K562 (cell line): ENCODE measurements around the gene ATXN7L1. TPM values are rescaled to one million over a fixed set of nuclear protein-coding genes. Genes with fewer than 3 reads are reported as not detected.

Experiments
- ATAC-seq: fragments of 200-7000 bp; cut with Tn5 transposase; 3 replicates; pipeline ENCODE4 v1.9.1; 2020; ENCODE audit warnings: moderate library complexity
- BruUV-seq: library from RNA; stranded (reverse); fragments of 400-500 nt; replicated peaks from 2 replicates; lab custom pipeline; 2021; lab: Mats Ljungman, UMichigan
- CTCF ChIA-PET: fragments of 300-600 bp; formaldehyde crosslinking; extraction: SDS; loops from one replicate; lab custom pipeline; 2021; ENCODE audit warnings: low intra/inter-chr PET ratio; lab: Yijun Ruan, JAX
- POLR2A ChIA-PET: fragments of 300-600, 350-650 bp; sonication (Branson Sonifier 250); formaldehyde crosslinking; extraction: SDS; loops from one replicate; lab custom pipeline; 2021; ENCODE audit warnings: antibody characterized with exemption, inconsistent platforms; lab: Yijun Ruan, JAX
- DNase-seq, 4 experiments: peaks; one replicate each; pipeline versions ENCODE4 v3.0.0 to v3.0.0-alpha.2; 2011 to 2018; ENCODE audit warnings: low spot score in 3 of 4, mixed read lengths in 3 of 4; ENCODE audit errors: extremely low read depth in 1 of 4
- FAIRE-seq: peaks from 2 replicates; lab custom pipeline; 2011; peaks lifted over from hg19 to GRCh38; lab: Jason Lieb, UNC
- H2AFZ ChIP-seq: 2 replicates; pipeline ENCODE4 v1.6.0; 2011; ENCODE audit warnings: low read depth, low read length, control low read depth, inconsistent platforms
- H3K27ac ChIP-seq: fragments of 200-600 bp; 3 replicates; pipeline ENCODE4 v1.8.0; 2011; ENCODE audit warnings: low read depth, mild to moderate bottlenecking, control low read depth, inconsistent platforms, low read length, moderate library complexity, mixed read lengths; ENCODE audit errors: extremely low read depth
- H3K27me3 ChIP-seq, 2 experiments: fragments of 300-600 bp in 1 of 2; 2 replicates in 1 of 2; 3 replicates in 1 of 2; pipeline versions ENCODE4 v1.6.0 to v1.8.0; 2011; ENCODE audit warnings: inconsistent platforms in 2 of 2, low read length in 2 of 2, mild to moderate bottlenecking in 1 of 2, mixed read lengths in 1 of 2, moderate library complexity in 1 of 2; ENCODE audit not compliant: control insufficient read depth in 2 of 2, insufficient read depth in 2 of 2
- H3K36me3 ChIP-seq: fragments of 300-600 bp; 3 replicates; pipeline ENCODE4 v1.8.0; 2011; ENCODE audit warnings: mild to moderate bottlenecking, low read length, inconsistent platforms; ENCODE audit not compliant: control insufficient read depth, insufficient read depth
- H3K4me1 ChIP-seq, 2 experiments: fragments of 200-600 bp in 1 of 2; replicated peaks in 1 of 2; 2 replicates in 1 of 2; 3 replicates in 1 of 2; pipeline versions ENCODE4 v1.5.1 to v1.8.0; 2011; ENCODE audit warnings: inconsistent platforms in 2 of 2, low read length in 2 of 2, mild to moderate bottlenecking in 1 of 2, mixed read lengths in 1 of 2, moderate library complexity in 1 of 2; ENCODE audit not compliant: control insufficient read depth in 2 of 2, insufficient read depth in 2 of 2
- H3K4me2 ChIP-seq: 2 replicates; pipeline ENCODE4 v1.6.1; 2011; ENCODE audit warnings: low read length, control low read depth, inconsistent platforms, mixed read lengths; ENCODE audit not compliant: insufficient read depth
- H3K4me3 ChIP-seq: fragments of 200-600 bp; sonication (generic), shearing (Covaris generic); 2 replicates; pipeline ENCODE4 v1.5.1; 2016; ENCODE audit warnings: control low read depth, inconsistent platforms
- H3K79me2 ChIP-seq: fragments of 200-600 bp; 3 replicates; pipeline ENCODE4 v1.8.0; 2011; ENCODE audit warnings: low read length, inconsistent platforms; ENCODE audit not compliant: control insufficient read depth, insufficient read depth
- H3K9ac ChIP-seq, 2 experiments: 2 replicates each; pipeline versions ENCODE4 v1.6.0 to v1.6.1; 2011; ENCODE audit warnings: low read depth in 2 of 2, low read length in 2 of 2, control low read depth in 1 of 2, inconsistent platforms in 1 of 2, mild to moderate bottlenecking in 1 of 2, mixed read lengths in 1 of 2; ENCODE audit not compliant: insufficient read depth in 1 of 2
- H3K9me1 ChIP-seq: one replicate; pipeline ENCODE4 v1.6.0; 2011; ENCODE audit warnings: inconsistent platforms, mild to moderate bottlenecking, low read length, moderate library complexity; ENCODE audit not compliant: control insufficient read depth, insufficient read depth
- H3K9me3 ChIP-seq: replicated peaks from 2 replicates; pipeline ENCODE4 v1.5.1; 2011; ENCODE audit warnings: low read depth, low read length, inconsistent platforms; ENCODE audit not compliant: control insufficient read depth, insufficient read depth
- H4K20me1 ChIP-seq: replicated peaks from 2 replicates; pipeline ENCODE4 v1.6.1; 2011; ENCODE audit warnings: low read length, inconsistent platforms, mixed read lengths; ENCODE audit not compliant: control insufficient read depth, insufficient read depth
- CBFA2T3 ChIP-seq: fragments of 450-650 bp; IDR thresholded peaks from 2 replicates; pipeline ENCODE4 v1.6.1; 2017
- FOXM1 ChIP-seq, 2 experiments: fragments of 450-650 bp in 1 of 2; sonication (generic) in 1 of 2; formaldehyde crosslinking in 1 of 2; IDR thresholded peaks; 2 replicates each; pipeline versions ENCODE4 v1.6.1 to v1.9.0; 2017 to 2022; ENCODE audit warnings: low read depth in 2 of 2, mild to moderate bottlenecking in 2 of 2, missing genetic modification reagents in 1 of 2, moderate library complexity in 1 of 2
- HNRNPLL ChIP-seq: fragments of 200-400 bp; formaldehyde crosslinking; IDR thresholded peaks from 2 replicates; pipeline ENCODE4 v1.6.1; 2017; ENCODE audit warnings: low read length, low read depth, mild to moderate bottlenecking; ENCODE audit not compliant: poor library complexity, severe bottlenecking
- ID3 ChIP-seq, 2 experiments: fragments of 250-450 bp in 1 of 2; fragments of 450-650 bp in 1 of 2; sonication (Bioruptor Pico) in 1 of 2; IDR thresholded peaks; 2 replicates each; pipeline versions ENCODE4 v1.6.1 to v1.8.0; 2016 to 2021; ENCODE audit warnings: mild to moderate bottlenecking in 2 of 2, moderate library complexity in 2 of 2, missing compliant biosample characterization in 1 of 2, missing genetic modification characterization in 1 of 2
- ILF3 ChIP-seq: fragments of 450-650 bp; IDR thresholded peaks from 2 replicates; pipeline ENCODE4 v1.6.1; 2018; ENCODE audit warnings: antibody characterized with exemption, mild to moderate bottlenecking, moderate library complexity, borderline replicate concordance
- MCM7 ChIP-seq, 2 experiments: fragments of 450-650 bp; IDR thresholded peaks; 2 replicates each; pipeline ENCODE4 v1.6.1; 2016 to 2018
- NCOA1 ChIP-seq: fragments of 450-650 bp; IDR thresholded peaks from 2 replicates; pipeline ENCODE4 v1.6.1; 2016; ENCODE audit warnings: low read depth
- ZNF124 ChIP-seq: sonication (generic); formaldehyde crosslinking; IDR thresholded peaks from 2 replicates; pipeline ENCODE4 v1.8.1; 2022; ENCODE audit warnings: missing genetic modification reagents
- WGBS: fragments of 100-300 bp; shearing (Covaris generic); methylation state at CpG from one replicate; pipeline ENCODE4 v1.1.6; 2016; ENCODE audit warnings: low coverage, mixed read lengths; ENCODE audit not compliant: insufficient coverage; ENCODE audit errors: missing lambda C conversion rate; 5-methylcytosine and 5-hydroxymethylcytosine counted together
- in situ Hi-C: fragments of 300-500 bp; cut with MboI; formaldehyde crosslinking; loops from 4 replicates; pipeline ENCODE4 v1.15.0; 2018; ENCODE audit warnings: inconsistent platforms, mixed read lengths
- intact Hi-C: fragments of 100-400 bp; cut with micrococcal nuclease; formaldehyde crosslinking; loops from 2 replicates; pipeline ENCODE4 v1.14.2; 2022
- polyA plus RNA-seq, 8 experiments: library from polyadenylated mRNA; depleted of rRNA in 4 of 8; stranded (reverse) in 5 of 8; unstranded in 3 of 8; fragments of >200 nt; fragmentation: Nextera tagmentation in 2 of 8; fragmentation: Illumina TruSeq in 1 of 8; extraction: Ambion mirVana in 2 of 8; extraction: Trizol in 1 of 8; gene quantifications; 2 replicates each; pipeline versions ENCODE4 v1.2.1 to v1.2.3, GENCODE V29; 2011 to 2014; ENCODE audit warnings: inconsistent platforms in 1 of 8, missing spikeins in 1 of 8
- total RNA-seq, 7 experiments: library from RNA; depleted of rRNA in 6 of 7; stranded (reverse); fragments of >200 nt in 6 of 7; fragmentation: Illumina TruSeq in 2 of 7; extraction: Trizol in 2 of 7; gene quantifications; 2 replicates each; pipeline versions ENCODE4 v1.2.1 to v1.2.3, GENCODE V29; 2011 to 2021; ENCODE audit warnings: low replicate concordance in 1 of 7
- TF ChIP-seq, protein P1 (sequence below): sonication (generic); formaldehyde crosslinking; IDR thresholded peaks from 2 replicates; pipeline ENCODE4 v1.8.1; 2022; ENCODE audit warnings: missing genetic modification reagents

The ATXN7L1 gene
- total and polyA plus RNA-seq, 9 of the 15 experiments (the other 6 are each of a cell fraction or from before 2014, with no cell fraction given) = 6.6 to 13.7 (median 10.7) TPM

DNA sequence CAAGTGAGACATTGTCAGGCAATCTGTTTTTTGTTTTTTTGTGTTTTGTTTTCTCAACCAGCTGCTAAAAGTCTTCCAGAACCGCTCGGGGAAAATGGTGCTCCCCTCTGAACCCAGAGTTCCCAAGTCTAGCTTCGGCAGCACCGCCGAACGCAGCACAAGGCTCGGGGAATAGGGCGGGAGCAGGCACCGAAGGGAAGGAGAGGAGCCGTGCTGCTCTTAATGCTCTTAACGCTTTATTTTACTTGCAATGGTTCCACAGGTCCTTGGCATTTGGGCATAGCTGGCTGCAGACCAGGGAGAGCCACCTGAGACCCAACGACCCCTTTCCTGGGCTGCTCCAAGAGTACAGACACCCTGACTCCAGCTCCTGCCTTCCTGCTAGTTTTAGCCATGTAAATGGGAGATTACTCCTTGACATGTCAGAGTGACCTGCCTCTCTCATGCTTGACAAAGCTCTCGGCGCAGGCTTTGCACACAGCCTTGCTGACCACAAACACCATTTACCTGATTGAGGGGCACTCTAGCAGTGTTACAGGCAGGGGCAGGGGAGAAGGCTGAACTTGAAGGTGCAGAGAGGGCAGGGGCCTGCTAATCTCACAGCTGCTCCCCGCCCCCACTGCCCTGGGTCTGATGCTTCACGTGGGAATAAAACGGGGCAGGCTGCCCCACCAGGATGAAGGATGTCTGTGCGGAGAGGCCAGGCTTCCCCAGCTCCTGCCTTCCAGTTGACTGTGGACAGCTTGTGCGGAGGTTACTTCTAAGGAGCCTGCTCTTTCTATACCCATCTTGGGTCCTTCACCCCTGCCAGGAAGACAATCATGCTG is 236.5 kb downstream of the ATXN7L1 start:
- H3K4me2 ChIP-seq = no peak overlapping the region
- H3K36me3 ChIP-seq = no peaks in the 10 kb centered on the region
- ATAC-seq = no peak; the same call in 2 of the 3 replicates
- no peaks in the 10 kb centered on the region for H3K79me2 ChIP-seq
- no peak for TF ChIP-seq ZNF124 (CRISPR knock-in tag)
- TF ChIP-seq CBFA2T3 = no peak
- TF ChIP-seq NCOA1 = no peak
- no peak for TF ChIP-seq MCM7 (IDR thresholded peaks at IDR 0.05)
- TF ChIP-seq ID3 (CRISPR knock-in tag; IDR thresholded peaks at IDR 0.05) = no peak
- TF ChIP-seq ID3 (tag; IDR thresholded peaks at IDR 0.05) = no peak
- TF ChIP-seq HNRNPLL = no peak
- no peak for TF ChIP-seq FOXM1 (IDR thresholded peaks at IDR 0.05; ENCODE audit: low read depth)
- TF ChIP-seq FOXM1 (CRISPR knock-in tag; IDR thresholded peaks at IDR 0.05; ENCODE audit: low read depth) = no peak
- TF ChIP-seq, protein P1, sequence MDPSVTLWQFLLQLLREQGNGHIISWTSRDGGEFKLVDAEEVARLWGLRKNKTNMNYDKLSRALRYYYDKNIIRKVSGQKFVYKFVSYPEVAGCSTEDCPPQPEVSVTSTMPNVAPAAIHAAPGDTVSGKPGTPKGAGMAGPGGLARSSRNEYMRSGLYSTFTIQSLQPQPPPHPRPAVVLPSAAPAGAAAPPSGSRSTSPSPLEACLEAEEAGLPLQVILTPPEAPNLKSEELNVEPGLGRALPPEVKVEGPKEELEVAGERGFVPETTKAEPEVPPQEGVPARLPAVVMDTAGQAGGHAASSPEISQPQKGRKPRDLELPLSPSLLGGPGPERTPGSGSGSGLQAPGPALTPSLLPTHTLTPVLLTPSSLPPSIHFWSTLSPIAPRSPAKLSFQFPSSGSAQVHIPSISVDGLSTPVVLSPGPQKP (CRISPR knock-in tag) = no peak
- TF ChIP-seq ILF3 = no peak
- TF ChIP-seq, all 486 proteins: peak for 0
- BruUV-seq = no TSS peak
- Histone ChIP-seq H2AFZ (no peak overlapping the region), H3K4me1 (peaks cover 12 to 13% of the 10 kb centered on the region in 2 experiments; a peak in 4 of 5 replicates), H3K4me3 (no peak overlapping the region), H3K9me3 (no peaks in the 10 kb centered on the region), H3K27me3 (peaks cover 0 to 13% of the 10 kb centered on the region in 2 experiments; a peak in 2 of 5 replicates), H4K20me1 (no peaks in the 10 kb centered on the region), H3K27ac (no peak overlapping the region), H3K9me1 (no peaks in the 10 kb centered on the region), H3K9ac (peak overlapping the region in 1 of 2 experiments; percentile 8; a peak in 1 of 4 replicates)
- 45% methylated on average over 19 of the region's 19 CpGs for WGBS
- POLR2A ChIA-PET = interaction anchor here (0.5 to 1.9 kb wide), 5 partner anchors 12 to 696 kb away, joined by 3 to 5 read pairs (median 4); no protein-coding TSS in a partner anchor
- no peak for FAIRE-seq
- CTCF ChIA-PET = interaction anchor here (0.6 kb wide), 1 partner anchor 9 kb away, joined by 3 read pairs; no protein-coding TSS in a partner anchor
- no peak for DNase-seq
- in situ Hi-C loops = no loop called here
- intact Hi-C loops = no loop called here
